GM08714 (cell line): ENCODE results near the gene ZNF672.
"Not testable (repeated sequence)": the region's sequence is repeated elsewhere in the genome, so short reads cannot be mapped to it uniquely, and the experiment has no call there.

Source experiments
- H3K4me3 ChIP-seq: fragments of 200-500 bp; sonication (Bioruptor generic); 2 replicates; pipeline ENCODE4 v1.5.1; 2014; ENCODE audit warnings: mild to moderate bottlenecking, low read length, inconsistent platforms
- ZNF274 ChIP-seq: IDR thresholded peaks from 2 replicates; pipeline ENCODE4 v1.6.1; 2012; ENCODE audit warnings: mild to moderate bottlenecking, low read depth, low read length

The ZNF672 gene

GRCh38 chr1:248821101-248821500, 16.9 kb upstream of the ZNF672 start:
- TF ChIP-seq ZNF274, result no peak
- no peak overlapping the region for H3K4me3 ChIP-seq

GRCh38 chr1:248821641-248822040, 16.4 kb upstream of the ZNF672 start:
- TF ChIP-seq ZNF274, result no peak
- no peak overlapping the region for H3K4me3 ChIP-seq

DNA sequence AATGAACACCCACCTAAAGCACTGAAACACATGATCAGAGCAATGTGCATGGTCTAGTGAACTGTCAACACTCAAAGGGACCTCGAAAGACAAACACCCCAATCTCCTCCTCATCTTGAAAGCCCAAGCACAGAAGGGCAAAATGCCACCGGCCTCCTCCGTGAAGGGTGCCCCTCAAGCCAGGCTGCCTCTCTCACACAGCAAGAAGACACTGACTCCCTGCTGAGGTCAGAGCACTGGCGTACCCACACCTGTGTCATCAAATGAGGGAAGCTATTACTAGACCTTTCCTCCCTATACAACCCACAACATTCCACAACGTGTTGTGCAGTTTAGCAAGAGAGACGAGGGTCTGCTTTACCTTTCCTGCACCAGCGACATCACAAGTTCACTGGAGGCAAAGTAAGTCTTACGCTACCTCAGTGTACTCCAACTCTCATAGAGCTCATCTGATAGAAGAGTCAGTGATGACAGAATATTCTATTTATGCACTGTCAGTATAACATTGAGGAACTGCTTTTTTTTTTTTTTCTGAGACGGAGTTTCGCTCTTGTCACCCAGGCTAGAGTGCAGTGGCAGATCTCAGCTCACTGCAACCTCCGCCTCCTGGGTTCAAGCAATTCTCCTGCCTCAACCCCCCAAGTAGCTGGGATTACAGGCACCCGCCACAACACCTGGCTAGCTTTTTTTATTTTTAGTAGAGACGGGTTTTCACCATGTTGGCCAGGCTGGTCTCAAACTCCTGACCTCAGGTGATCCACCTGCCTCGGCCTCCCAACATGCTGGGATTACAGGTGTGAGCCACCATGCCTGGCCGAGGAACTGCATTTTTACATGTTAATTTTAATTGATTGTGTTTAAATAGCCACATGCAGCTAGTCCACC, 15.6 kb upstream of the ZNF672 start:
- no peak overlapping the region for H3K4me3 ChIP-seq

GRCh38 chr1:248823517-248824001, 14.5 kb upstream of the ZNF672 start:
- H3K4me3 ChIP-seq, result no peak overlapping the region

More for the DNA sequence above, 15.6 kb upstream of the ZNF672 start:
- TF ChIP-seq ZNF274, result no peak

DNA sequence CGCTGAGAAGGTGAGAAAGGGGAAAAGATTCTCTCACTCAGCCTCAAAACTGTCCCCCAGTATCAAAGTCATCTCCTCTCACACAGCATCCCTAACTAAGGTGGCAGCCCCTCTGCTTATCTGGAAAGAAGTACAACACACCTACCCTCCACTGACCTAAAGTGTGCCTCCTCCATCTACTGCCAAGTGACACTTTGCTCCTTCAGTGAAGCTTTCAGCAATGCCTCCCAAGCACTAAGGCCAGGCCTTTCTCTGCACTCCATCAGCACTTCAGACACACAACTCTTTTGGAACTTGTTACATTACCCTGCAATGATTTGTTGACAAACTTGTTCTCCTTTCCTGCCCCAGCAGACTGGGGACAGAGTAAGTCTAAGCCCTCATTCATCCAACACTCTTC, 13.7 kb upstream of the ZNF672 start:
- H3K4me3 ChIP-seq, result no peak overlapping the region; the same call in 1 of the 2 replicates
- no peak for TF ChIP-seq ZNF274

More at GRCh38 chr1:248823517-248824001, 14.5 kb upstream of the ZNF672 start:
- TF ChIP-seq ZNF274, result no peak

DNA sequence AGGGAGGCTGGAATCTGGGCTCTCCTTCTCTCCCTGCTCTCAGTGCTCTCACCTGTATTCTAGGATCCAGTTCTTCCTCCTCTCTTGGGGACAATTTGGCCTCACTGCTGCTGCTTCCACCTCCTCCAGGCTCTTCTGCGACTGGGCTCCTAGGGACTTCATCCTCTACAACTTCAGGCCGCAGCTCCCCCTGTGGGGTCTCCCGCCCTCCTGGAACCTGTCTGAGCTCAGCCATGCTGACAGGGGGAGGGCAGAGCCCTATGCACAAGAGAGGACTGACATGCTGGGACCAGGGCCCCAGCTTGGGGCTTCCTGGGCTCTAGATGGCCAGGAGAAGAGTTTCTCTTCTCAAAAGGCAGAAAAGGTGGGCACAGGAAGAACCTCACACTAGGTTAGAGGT, 13.3 kb upstream of the ZNF672 start:
- peak overlapping the region; percentile 88 for H3K4me3 ChIP-seq
- no peak for TF ChIP-seq ZNF274

DNA sequence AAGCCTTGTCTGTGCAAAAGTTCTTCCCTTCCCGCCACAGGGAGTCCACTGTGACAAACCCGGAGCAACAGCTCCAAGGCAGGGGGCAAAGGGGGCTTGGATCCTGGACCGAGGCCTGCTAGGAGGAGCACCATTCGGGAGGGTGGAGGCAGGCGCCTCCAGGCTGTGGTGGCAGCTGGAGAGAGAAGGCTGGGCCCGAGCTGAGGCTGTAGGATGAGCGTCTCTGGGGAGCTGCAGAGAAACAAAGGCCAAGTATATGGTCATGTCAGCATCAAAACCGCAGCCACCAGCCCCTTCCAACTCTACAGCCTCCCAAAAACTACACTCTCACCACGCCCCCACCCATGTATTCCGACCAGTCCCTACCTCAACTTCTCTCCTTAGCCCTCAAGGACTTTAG, 12.9 kb upstream of the ZNF672 start:
- no peak for TF ChIP-seq ZNF274
- H3K4me3 ChIP-seq, result peak overlapping the region; percentile 88

- TF ChIP-seq ZNF274, result no peak
- H3K4me3 ChIP-seq, result peak overlapping the region; percentile 88
Observed at GRCh38 chr1:248825573-248825908, 12.5 kb upstream of the ZNF672 start.

DNA sequence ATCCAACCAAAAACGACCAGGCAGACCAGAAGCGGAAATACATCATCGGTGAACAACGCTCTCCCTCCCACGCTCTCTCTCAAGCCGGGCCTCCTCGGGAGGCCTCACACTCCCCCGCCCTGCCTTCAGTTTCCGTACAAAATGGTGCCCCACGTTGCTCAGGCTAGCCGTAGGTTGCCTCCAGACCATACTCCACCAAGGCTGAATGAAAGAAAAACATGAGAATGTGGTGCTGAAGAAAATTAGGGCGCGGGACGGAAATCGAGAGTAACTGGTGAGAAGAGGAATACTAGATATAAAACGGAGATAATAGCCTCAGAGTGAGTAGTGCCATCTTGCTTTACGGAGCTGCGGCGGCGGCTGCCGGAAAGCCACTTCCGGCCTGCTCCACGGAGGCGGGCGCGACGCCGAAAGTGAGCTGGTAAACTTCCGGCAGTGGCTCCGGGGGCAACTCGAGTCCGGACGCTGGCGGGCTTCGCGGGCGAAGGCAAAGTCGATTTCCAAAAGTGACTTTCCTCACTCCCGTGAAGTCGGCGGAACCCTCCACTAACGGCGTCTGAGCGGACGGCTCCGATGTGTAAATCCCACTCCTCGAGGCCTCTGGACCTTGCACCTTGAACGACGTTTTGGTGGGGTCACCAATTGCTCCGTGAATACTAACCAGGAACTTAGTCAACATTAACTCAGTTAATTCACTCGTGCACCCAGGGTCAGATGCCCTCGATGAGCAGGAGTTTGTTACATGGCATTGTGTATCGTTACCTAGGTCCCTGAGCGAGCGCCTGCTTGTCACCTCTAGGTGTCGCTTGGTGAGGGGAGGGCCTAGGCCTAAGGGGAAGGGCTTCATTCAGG, 11.9 kb upstream of the ZNF672 start, which contains the start of gene SH3BP5L:
SH3BP5L (minus strand) TSS at position 7 of the 852 bp plus-strand sequence. CDS start 980 bp downstream, outside the sequence.
- TF ChIP-seq ZNF274, result no peak
- H3K4me3 ChIP-seq, result peak within 1 kb of the TSS; percentile 88

- no peak for TF ChIP-seq ZNF274
- H3K4me3 ChIP-seq, result no peak overlapping the region
Observed at GRCh38 chr1:248828845-248829244, 9.2 kb upstream of the ZNF672 start.

- not testable (repeated sequence) for H3K4me3 ChIP-seq
Observed at GRCh38 chr1:248830718-248831017, 7.4 kb upstream of the ZNF672 start.

- TF ChIP-seq ZNF274, result no peak
- no peak overlapping the region for H3K4me3 ChIP-seq
Observed at GRCh38 chr1:248831842-248832241, 6.2 kb upstream of the ZNF672 start.

DNA sequence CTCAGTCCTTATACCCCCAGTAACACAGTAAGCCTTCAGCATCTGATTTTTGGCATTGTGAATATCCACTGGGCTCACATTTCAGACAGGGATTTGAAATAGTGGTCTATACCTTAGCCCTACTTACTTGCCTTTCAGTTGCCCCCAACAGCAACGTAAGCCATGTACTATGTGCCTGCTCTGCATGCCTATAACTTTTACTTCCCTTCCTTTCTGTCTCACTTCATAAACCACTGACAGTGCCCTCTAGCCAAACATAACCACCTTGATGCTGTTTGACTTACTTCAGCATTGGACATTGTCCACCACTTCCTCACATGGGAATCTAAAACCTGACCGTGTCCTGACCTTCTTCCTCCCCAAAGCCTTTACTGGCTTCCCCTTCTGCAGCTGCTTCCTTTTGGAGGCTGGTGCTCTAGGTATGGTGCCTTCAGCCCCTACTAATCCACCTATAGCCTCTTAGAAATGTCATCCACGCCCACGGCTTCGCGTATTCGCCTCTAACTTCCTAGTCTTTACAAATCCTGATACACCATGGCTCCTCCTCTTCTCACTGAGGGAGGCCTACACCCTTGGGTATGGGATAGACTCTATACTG, 3.6 kb upstream of the ZNF672 start:
- no peak for TF ChIP-seq ZNF274
- no peak overlapping the region for H3K4me3 ChIP-seq

GRCh38 chr1:248837045-248837780, 811 bp upstream of the ZNF672 start:
- peak overlapping the region; percentile 64 for H3K4me3 ChIP-seq
- no peak for TF ChIP-seq ZNF274
